Skin epidermis (tissue), 12 donors: ENCODE results near the gene DOCK10.

Source experiments
- H3K27ac ChIP-seq, 21 experiments: fragments of 200-600 bp; sonication (generic) in 11 of 21; one replicate each; pipeline ENCODE4 v1.5.0; 2020; ENCODE audit warnings: mild to moderate bottlenecking in 3 of 21, inconsistent platforms in 2 of 21, moderate library complexity in 2 of 21
- H3K4me3 ChIP-seq, 7 experiments: fragments of 200-600 bp; sonication (generic) in 2 of 7; one replicate each; pipeline ENCODE4 v1.5.0; 2020; ENCODE audit warnings: inconsistent platforms in 2 of 7, mild to moderate bottlenecking in 2 of 7, moderate library complexity in 1 of 7

DOCK10 gene

DNA sequence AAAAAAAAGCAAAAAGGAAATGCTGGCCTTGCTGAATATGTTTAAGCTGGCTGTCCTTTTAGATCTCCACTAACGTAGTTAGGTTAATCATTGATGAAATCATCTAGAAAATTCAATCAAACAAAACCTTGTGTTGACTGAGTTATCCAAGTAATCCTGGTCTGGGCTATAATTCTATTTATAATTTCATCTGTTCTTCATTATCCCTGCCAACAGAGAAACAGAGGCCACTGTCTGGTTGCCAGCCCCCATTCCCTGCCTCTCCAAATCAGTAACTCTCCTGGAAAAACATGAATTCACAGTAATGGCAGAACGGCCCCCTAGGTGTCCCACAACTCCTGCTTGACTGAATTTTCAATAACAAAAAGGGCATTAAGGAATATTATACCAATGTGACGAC lies 24.6 kb downstream of the DOCK10 start:
- Histone ChIP-seq H3K27ac (no peak overlapping the region), H3K4me3 (no peak overlapping the region)

DNA sequence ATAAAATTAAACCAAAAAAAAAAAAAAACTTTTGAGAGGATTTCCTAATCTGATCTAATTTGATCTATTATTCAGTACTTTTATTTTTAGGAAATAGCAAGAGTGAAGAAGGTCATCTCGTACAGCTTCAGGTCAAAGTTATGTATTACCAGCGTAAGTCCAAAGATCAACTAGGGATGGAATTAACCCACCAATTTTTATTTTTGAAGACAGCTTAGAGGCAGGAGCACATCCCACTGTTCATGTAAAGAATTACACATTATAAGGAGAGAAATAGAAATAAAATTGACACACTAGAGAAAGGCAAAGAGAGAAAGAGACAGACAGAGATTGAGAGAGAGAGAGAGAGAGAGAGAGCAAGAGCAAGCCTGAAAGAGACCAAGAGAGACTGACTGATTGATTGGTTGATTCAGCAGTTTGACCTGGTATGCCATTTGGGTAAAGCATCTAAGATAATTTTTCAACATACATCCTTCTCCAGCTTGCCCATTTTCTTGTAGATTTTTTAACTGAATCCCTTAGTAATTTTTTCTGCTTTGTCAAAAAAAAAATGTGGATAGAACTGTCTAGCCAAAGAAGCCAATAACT lies 25.1 kb downstream of the DOCK10 start:
- no peak overlapping the region for H3K27ac ChIP-seq
- H3K4me3 ChIP-seq = no peak overlapping the region

DNA sequence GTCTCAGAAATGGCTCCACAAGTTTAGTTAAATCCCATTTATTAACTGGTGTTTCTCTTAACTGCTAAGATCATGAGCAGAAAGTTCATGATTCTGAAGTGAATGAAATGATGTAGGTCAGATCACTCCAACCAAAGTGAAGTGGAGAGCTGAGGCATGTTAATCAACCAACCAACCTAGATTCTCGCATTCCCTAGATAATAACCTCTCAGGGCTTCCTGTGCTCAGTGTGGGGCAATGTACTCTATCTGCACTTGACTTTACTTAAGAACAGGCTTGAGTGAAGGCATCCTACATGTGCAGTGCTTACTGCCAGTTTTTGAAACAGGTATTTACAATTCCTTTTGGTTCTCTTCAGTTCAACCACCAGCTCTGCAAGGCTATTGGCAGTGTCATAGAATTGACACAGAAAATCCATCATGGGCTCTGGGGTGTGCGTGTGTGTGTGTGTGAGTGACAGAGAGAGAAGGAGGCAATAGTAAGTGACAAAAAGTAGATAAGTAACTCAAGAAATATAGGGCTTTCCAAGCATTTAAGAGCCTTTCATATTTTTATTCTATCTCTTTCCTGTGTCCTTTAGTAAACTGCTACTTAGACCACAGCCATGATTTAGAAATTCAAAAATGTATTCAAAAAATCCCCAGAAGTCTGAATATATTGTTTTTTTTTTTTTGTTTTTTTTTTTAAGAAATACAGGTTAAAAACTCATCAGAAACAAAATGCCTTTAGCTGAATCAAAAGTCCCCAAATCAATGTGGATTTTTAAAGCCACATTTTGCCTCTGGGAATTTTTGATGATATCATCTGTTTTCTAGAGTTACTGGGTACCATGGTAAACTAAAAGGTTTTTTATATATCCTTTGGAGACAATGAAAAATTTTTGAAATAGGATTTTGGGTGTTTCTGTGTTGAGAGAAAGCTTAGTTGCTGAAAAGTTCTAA lies 28.6 kb downstream of the DOCK10 start:
- H3K4me3 ChIP-seq = no peak overlapping the region

DNA sequence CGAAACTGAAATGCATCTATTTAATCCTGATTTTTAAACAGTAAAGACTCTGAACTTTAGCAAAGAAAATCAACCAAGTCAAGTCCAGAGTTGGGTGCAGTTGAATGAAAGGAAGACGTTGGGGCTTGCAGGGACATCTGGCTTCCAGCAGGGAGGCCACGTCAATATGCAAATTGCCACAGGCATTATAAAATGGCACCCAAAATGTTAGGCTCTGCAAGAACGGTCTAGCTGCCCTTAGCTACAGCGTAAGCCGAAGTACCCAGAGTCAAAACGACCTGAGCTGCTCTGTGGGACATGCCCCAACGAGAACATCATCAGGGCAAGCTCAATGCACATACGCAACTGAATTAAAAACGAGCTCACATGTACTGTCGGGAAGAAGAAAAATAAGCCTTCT lies 30.7 kb downstream of the DOCK10 start:
- no peak overlapping the region for H3K4me3 ChIP-seq
- H3K27ac ChIP-seq = peak overlapping the region in 6 of 21 experiments; percentile 2 to 56 (median 16)

More for the DNA sequence above, 28.6 kb downstream of the DOCK10 start:
- H3K27ac ChIP-seq = peak overlapping the region in 1 of 21 experiments; percentile 37

DNA sequence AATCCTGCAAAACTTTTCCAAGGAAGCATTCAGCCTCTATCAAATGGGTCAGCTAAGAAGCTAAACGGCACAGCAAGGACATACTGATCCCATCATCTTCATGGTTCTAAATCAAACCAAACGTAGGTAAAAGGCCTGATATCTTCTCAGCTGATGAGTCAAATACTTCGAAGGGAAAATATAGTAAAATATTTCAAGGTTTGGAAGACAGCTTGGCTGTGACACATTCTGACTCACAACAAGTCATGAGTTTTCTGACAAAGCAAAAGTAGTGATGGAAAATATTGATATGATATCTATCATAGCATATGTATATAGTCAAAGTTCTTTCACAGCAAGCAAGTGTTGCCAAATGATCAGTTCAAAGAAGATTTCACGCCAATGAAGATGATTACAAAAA lies 31.5 kb downstream of the DOCK10 start:
- H3K27ac ChIP-seq = peak overlapping the region in 5 of 21 experiments; percentile 2 to 49 (median 22)

DNA sequence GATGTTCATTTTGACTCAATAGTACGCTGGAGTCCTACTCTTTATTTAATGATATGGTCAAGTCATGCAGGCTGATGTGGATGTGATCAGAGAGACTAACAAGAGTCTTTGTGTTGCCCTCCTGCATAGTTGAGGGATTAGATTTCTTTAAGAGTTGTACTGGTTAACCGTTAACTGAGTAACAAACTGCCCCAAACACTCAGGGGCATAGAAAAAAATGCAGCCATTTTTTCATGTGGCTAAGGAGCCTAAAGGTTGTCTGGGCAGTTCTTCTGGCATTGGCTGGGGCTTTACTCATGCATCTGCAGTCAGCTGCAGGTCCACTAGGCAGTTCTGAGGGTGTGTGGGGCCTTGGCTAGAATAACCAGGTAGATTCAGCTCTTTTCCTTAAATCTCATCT lies 32.5 kb downstream of the DOCK10 start:
- Histone ChIP-seq H3K27ac (peak overlapping the region in 3 of 21 experiments; percentile 0 to 22 (median 20)), H3K4me3 (no peak overlapping the region)

More for the DNA sequence above, 31.5 kb downstream of the DOCK10 start:
- H3K4me3 ChIP-seq = no peak overlapping the region

DNA sequence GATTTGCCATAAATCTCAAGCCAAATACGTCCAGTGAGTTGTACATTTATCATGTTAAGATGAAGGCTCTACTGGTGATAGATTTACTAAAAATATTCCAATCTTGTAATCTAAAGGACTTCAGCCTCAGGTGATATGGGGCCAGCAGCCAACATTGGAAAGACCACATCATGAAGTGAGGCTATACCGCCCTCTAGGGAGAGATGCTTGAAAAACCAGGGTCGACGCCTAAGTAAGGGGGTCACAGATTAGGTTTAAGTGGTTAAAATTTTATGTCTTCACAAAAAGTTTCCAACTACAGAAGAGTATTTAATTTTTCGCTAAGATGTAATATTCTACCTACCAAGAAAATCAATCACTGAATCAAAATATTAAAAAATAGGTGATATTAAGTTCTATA lies 33.3 kb downstream of the DOCK10 start:
- Histone ChIP-seq H3K27ac (no peak overlapping the region), H3K4me3 (no peak overlapping the region)

DNA sequence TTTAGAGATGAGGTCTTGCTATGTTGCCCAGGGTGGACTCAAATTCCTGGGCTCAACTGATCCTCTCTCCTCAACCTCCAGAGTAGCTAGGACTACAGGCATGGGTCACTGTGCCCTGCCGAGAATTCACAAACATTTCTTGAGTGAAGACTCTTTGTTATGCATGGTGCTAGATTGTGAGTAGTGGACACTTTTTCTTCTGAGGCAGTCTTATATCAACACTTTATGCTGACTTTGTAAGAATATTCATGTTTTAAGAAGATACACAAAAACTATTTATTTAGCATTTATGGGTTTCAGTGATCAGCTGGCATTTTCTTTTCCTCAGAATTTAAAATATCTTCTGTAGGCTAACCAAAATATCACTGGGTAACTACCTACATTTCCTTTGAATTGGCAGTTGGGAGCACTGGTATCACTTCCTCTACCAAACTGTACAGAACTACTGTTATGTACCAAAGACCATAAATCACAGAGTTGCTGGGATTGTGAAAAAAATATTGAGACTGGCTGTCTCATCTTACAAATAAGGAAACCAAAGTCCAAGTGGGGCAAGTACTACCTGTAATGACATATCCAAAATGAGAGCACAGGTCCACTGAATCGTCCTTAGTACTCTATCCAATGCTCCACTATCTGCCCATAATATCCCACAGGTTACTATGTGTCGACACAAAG lies 34.0 kb downstream of the DOCK10 start:
- H3K27ac ChIP-seq = no peak overlapping the region
- H3K4me3 ChIP-seq = no peak overlapping the region

DNA sequence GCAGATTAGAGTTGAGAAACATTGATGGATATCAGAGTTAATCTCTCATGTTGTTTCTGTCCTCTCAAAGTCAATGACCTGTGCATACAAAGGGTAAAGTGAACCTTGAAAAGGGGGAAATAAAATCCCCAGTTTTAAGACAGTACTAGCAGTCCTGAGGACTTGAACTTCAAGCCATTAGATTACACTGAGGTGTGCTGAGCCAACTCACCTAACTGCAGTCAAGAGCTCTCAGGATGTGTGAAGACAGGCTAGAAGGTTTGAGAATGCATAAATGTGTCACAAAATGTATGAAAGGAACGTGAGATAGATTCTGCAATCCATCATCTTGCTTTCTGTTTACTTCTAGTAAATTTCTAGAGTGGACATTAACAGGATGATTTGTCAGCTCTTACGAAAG lies 35.5 kb downstream of the DOCK10 start:
- no peak overlapping the region for H3K27ac ChIP-seq
- H3K4me3 ChIP-seq = no peak overlapping the region

DNA sequence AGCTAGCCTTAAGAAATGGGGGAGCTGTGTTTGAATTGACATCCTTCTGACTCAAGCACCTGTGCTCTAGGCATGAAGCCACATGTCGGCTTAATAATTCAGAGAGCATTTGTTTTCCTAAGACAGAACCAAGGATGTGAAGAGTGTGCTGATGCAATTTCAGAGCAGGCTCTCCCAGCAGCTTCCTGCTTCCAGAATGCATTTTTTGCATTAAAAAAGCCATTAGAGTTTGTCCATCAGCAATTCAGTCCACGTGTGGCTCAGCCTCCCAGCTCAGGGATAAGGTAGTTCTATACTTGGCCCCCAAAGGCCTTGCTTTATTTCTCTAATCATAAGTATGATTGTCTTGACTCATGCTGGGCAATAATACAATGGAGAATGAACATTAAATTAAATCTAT lies 37.7 kb downstream of the DOCK10 start:
- Histone ChIP-seq H3K27ac (no peak overlapping the region), H3K4me3 (no peak overlapping the region)

DNA sequence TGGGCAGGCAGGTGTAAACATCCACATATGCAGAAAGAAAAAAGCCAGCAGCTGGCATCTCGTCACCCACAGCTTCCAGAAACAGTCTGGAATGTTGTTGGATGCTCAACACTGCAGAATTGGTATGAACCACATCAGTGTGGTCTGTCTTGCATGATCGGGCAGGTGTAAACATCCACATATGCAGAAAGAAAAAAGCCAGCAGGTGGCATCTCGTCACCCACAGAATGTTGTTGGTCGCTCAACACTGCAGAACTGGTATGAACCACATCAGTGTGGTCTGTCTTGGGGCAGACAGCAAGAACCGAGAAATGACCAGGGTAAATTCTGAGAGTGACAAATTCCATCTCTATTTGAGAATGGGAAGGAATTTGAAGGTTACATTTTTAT lies 39.6 kb downstream of the DOCK10 start:
- H3K27ac ChIP-seq = no peak overlapping the region
- no peak overlapping the region for H3K4me3 ChIP-seq

DNA sequence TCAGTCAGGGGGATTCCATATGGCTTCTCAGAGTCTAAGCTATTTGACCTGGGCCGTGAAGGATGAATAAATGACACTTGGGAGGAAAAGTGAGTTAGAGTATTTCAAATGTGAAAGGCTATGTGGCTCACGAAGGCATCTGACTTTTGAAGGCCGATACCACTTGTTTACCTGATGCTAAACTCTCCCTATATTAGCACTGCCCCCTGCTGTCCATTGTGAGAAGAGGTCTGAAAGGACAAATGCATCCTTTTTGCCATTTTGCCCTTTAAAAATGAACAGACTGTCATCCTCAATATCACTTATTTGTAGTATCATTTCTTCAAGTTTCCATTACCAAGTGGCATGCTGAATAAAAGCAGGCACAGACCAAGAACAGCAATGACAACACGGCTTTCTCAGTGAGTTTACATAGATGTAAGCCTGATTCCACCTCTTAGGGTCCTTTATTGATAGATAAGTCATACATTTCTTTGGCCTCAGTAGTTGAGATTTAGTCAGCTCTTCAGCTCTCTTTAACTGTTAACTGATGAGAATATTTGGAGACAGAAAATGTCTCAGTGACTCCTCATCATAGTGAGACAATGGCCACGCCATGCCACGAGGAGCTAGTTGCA lies 40.1 kb downstream of the DOCK10 start:
- Histone ChIP-seq H3K27ac (no peak overlapping the region), H3K4me3 (no peak overlapping the region)

DNA sequence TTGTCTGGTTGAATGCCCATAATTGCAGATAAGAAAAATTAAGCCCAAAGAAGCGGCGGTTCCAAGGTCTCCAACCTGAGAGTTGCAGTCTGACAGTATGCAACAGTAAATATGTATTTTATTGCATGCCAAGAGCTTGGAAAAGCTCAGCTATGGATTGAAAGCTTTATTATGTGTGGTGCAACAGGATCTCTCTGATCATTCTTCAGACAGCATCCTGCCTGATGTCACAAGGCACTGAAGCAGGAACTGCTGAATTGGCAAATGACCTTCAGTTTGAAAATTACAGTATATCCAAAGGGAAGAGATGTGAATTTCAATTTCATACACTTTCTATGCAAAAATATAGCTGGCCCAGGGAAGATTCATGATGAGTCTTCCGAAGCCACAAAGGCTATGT lies 42.5 kb downstream of the DOCK10 start:
- no peak overlapping the region for H3K27ac ChIP-seq
- H3K4me3 ChIP-seq = no peak overlapping the region

DNA sequence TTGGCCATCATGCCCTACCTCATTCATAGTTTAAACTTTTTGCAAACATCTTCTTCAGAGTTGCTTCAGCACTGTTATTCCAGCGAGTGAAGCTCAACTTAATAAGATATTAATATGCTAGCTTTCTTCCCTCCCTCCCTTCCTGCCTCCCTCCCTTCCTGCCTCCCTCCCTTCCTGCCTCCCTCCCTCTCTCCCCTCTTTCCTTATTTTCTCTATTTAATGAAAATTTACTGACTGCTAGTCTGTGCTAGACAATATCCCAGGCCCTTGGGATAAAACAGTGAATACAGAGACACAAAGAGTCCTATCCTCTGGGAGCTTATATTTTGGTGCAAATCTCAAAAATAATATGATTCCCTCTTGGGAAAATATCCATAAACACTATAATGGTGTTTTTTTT lies 42.9 kb downstream of the DOCK10 start:
- Histone ChIP-seq H3K27ac (no peak overlapping the region), H3K4me3 (no peak overlapping the region)

DNA sequence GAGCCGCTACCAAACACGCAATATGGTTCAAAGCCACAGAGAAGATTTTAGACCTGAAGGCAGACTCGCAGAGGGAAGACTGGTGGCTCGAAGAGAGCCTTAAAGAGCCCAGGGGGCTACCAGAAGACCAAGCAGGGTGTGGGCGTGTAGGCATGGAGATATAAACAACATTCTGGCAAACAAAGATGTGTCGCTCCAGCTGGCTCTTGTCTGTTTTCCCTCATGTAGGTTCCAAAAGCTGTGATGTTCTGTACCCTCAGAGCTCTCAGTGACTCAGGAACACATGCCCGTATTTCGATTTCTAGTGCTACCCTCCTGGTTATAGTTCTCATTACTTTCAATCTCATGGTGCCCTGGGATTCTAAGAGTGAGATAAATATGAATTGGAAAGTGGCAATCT lies 44.5 kb downstream of the DOCK10 start:
- H3K27ac ChIP-seq = peak overlapping the region in 1 of 21 experiments; percentile 23

DNA sequence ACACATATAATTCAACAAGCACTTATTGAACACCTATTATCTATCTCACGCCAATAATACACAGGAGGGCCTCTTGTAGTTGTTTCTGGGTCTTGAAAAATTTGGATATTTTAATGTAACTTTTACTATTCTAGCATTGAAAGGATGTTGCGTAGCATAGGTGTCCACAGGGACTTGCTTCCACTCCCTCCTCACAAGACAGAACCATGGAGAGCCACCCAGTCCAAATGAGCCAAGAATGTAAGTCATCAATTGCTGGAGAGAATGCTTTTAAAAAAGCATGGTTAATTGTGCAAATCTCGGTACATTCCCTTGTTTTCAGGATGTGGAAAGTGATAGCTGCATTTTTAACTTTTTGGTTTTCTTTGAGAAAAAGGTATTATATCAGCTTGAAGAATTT lies 46.8 kb downstream of the DOCK10 start:
- H3K27ac ChIP-seq = no peak overlapping the region
- H3K4me3 ChIP-seq = no peak overlapping the region

More for the DNA sequence above, 44.5 kb downstream of the DOCK10 start:
- H3K4me3 ChIP-seq = no peak overlapping the region

DNA sequence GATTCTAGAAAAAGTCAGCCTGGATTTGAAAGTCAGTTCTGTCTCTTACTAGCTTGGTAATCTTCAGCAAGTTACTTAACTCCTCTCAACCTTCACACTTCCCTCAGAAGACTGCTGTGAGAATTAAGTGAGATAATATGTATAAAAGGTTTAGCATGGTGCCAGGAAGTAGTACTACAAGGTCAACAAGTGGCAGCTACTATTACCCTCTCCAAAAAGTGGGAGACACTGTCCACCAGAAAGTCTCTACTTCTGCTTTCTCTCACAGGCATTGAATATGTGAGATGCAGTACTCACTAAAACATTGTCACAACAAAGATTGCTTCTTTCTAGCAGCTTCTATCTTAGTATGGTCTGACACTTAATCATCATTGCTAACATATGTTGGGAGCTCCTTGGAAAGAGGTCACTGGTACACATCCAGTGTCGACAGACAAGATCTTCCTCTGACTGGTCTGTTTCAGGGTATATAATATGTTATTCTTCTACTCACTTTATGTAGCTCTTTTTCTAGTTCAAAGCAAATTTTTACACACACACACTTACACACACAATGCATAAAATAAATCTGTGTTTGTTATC lies 47.9 kb downstream of the DOCK10 start:
- Histone ChIP-seq H3K27ac (no peak overlapping the region), H3K4me3 (no peak overlapping the region)

DNA sequence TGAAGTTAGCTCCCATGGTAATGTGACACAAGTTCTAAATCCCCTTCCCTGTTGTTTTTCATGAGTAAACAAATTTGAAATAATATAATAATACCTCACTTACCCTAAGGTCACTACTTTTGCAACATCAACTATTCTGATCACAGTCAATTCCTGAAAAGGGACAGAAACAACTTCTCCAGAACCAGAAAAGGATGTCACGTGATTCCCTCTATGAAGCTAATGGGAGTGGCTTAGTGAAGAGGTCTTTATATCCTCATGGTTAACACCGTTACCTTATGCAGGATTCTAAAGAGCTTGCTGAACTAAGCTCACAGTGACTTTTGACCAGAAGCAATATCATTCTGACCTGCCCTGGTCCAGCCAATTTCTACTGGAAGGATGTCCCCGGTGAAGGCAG lies 51.6 kb downstream of the DOCK10 start:
- H3K27ac ChIP-seq = no peak overlapping the region

DNA sequence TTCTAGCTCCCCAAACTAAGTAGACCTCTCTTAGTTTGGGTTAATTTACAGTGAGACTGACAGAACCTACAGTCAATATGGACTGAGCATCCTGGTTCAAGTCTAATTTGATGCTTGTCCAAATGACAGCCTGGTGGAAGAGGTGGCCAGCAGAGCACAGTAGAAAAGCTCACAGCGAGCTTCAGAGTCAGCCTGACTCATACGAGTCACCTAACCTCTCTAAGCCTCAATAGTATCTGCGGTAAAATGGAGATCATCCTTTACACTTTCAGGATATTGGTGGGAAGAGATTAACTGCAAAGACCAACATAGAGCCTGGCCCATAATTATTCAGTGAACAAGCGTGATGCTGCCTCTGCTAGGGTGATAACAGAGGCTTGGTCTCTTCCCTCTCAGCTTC lies 54.5 kb downstream of the DOCK10 start:
- Histone ChIP-seq H3K27ac (no peak overlapping the region), H3K4me3 (no peak overlapping the region)

More for the DNA sequence above, 51.6 kb downstream of the DOCK10 start:
- H3K4me3 ChIP-seq = no peak overlapping the region

DNA sequence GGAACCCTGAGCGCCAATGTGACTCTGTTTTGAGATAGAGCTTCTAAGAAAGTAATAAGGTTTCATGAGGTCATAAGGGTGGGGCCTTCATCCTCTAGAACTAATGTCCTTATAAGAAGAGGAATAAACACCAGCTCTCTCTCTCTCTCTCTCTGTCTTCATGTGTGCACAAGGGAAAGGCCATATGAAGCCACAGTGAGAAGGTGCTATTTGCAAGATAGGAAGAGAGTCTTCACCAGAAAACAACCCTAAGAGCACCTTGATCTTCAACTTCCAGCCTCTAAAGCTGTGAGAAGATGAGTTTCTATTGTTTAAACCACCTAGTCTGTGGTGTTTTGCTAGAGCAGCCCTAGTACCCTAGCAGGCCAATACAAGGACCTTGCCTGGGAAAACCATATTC lies 55.8 kb downstream of the DOCK10 start:
- no peak overlapping the region for H3K4me3 ChIP-seq
- no peak overlapping the region for H3K27ac ChIP-seq
